Lower leg skin (tissue), 4 donors: Measurements from ENCODE around the gene UTP14C. TPM values are rescaled to one million over a fixed set of nuclear protein-coding genes. Genes with fewer than 3 reads are reported as not detected.

Source experiments
- DNase-seq, 2 donors: peaks; one replicate each; pipeline ENCODE4 v3.0.0-alpha.2; 2019; ENCODE audit warnings: low spot score in 2 of 2
- H3K4me3 ChIP-seq: fragments of 200-600 bp; sonication (generic); 2 replicates; pipeline ENCODE4 v1.5.1; 2017; ENCODE audit warnings: mild to moderate bottlenecking, low read depth; ENCODE audit not compliant: poor library complexity, severe bottlenecking
- CTCF ChIP-seq, 3 donors: fragments of 450-650 bp; IDR thresholded peaks; one replicate each; pipeline ENCODE4 v1.5.1; 2016; ENCODE audit warnings: antibody characterized with exemption in 3 of 3, mild to moderate bottlenecking in 3 of 3, moderate library complexity in 2 of 3
- POLR2A ChIP-seq, 2 donors: fragments of 450-650 bp; IDR thresholded peaks; one replicate each; pipeline ENCODE4 v1.6.1; 2016 to 2017; ENCODE audit warnings: antibody characterized with exemption in 2 of 2, mild to moderate bottlenecking in 1 of 2, moderate library complexity in 1 of 2
- WGBS, 2 donors: methylation state at CpG; one replicate each; pipeline ENCODE4 v1.1.5; 2018; 5-methylcytosine and 5-hydroxymethylcytosine counted together
- intact Hi-C: fragments of 100-400 bp; cut with DNase I; formaldehyde crosslinking; loops from one replicate; pipeline ENCODE4 v1.15.0; 2023; ENCODE audit warnings: low total_unique reads
- total RNA-seq, 4 donors: library from RNA; depleted of rRNA; stranded (reverse); fragments of >200 nt; gene quantifications; one replicate each; pipeline ENCODE4 v1.1.0, GENCODE V29; 2016

UTP14C gene
- total RNA-seq, 4 donors from 2014 or later: 7.0 to 12.1 (median 9.3) TPM

- intact Hi-C loops: no loop called here
- TF ChIP-seq CTCF (IDR thresholded peaks at IDR 0.05): no peak
- no peak for TF ChIP-seq POLR2A (IDR thresholded peaks at IDR 0.05)
- WGBS, 2 donors: 0 to 1% methylated on average over 8 of the region's 8 CpGs
- no peak for DNase-seq
- peak overlapping the region; percentile 58 for H3K4me3 ChIP-seq
Measured at GRCh38 chr13:52012512-52012836, 12.0 kb upstream of the UTP14C start.

DNA sequence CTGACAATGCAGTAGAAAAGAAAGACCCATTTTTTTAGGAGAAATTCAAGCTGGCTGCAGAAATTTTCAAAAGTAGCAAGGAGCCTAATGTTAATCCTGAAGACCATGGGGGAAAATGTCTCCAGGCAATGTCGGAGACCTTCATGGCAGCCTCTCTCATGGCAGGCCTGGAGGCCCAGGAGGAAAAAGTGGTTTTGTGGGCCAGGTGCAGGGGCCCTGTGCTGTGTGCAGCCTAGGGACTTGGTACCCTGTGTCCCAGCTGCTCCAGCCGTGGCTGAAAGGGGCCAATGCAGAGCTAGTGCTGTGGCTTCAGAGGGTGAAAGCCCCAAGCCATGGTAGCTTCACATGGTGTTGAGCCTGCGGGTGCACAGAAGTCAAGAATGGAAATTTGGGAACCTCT lies 8.2 kb upstream of the UTP14C start:
- no peak for DNase-seq
- no peak for TF ChIP-seq CTCF (IDR thresholded peaks at IDR 0.05)
- TF ChIP-seq POLR2A (IDR thresholded peaks at IDR 0.05): no peak
- 89 to 98% methylated on average over 3 of the region's 3 CpGs for WGBS, 2 donors
- intact Hi-C loops: no loop called here
- H3K4me3 ChIP-seq: no peak overlapping the region

DNA sequence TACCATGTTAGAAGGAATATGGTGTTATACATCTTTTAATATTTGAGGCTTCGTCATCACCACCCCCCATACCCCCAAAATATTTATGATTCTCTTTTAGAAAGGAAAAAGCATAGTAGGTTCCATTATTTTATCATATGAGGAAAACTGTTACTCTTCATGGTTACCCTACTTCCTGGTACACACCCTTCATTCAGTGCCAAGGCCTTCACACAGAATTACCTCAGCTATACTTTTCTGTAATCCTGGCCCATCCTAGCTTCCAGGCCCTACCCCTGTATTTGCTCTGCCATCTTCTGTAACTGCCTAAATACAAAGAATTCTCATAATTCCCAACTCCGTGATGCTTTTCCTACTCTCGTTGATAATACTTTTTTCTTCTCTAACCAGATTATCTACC lies 4.3 kb upstream of the UTP14C start:
- intact Hi-C loops: no loop called here
- DNase-seq: no peak
- WGBS, 2 donors: 95 to 96% methylated on average over 3 of the region's 3 CpGs
- TF ChIP-seq CTCF (IDR thresholded peaks at IDR 0.05) (no peak), POLR2A (IDR thresholded peaks at IDR 0.05) (no peak)
- no peak overlapping the region for H3K4me3 ChIP-seq

GRCh38 chr13:52022356-52022755 lies 2.1 kb upstream of the UTP14C start:
- no peak overlapping the region for H3K4me3 ChIP-seq
- no peak for DNase-seq
- intact Hi-C loops: no loop called here
- 96 to 100% methylated on average over 2 of the region's 2 CpGs for WGBS, 2 donors
- no peak for TF ChIP-seq POLR2A (IDR thresholded peaks at IDR 0.05)
- no peak for TF ChIP-seq CTCF (IDR thresholded peaks at IDR 0.05)

DNA sequence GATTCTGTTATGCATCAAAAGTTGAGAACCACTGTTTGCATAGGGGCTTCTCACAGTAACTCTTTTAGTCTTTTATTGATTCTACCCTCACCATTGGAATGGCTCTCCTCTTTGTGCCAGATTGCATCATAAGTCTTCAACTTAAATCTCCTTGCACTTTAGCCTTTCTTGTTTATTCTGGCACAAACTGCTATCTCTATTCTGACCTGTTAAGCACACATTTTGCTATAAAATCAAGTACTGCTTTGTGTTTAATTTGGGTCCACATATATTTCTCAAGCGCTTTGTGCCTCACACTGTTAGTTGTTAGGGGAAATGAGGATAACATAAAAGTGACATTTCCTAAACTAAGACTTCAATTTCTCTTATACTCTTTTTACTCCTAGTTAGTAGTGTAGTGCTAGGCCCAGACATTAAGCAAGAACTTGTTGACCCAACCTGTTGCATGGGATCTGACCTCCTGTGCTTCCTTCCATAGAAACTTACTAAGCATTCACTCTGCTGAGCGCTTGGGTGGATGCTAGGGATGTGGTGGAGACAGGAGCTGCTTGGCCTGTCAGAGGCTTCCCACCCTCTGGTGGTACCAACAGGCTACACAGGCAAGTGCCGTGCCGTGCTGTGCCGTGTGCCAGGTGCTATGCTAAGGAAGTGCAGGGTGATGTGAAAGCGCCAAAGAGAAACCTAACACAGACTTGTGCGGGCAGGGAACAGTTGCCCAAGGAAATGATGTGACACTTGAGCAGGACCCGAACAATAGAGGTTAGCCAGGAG lies 1.2 kb downstream of the UTP14C start:
- intact Hi-C loops: no loop called here
- TF ChIP-seq CTCF (IDR thresholded peaks at IDR 0.05) (no peak), POLR2A (IDR thresholded peaks at IDR 0.05) (no peak)
- no peak for DNase-seq
- no peak overlapping the region for H3K4me3 ChIP-seq
- 99% methylated on average over 8 of the region's 8 CpGs for WGBS, 2 donors

DNA sequence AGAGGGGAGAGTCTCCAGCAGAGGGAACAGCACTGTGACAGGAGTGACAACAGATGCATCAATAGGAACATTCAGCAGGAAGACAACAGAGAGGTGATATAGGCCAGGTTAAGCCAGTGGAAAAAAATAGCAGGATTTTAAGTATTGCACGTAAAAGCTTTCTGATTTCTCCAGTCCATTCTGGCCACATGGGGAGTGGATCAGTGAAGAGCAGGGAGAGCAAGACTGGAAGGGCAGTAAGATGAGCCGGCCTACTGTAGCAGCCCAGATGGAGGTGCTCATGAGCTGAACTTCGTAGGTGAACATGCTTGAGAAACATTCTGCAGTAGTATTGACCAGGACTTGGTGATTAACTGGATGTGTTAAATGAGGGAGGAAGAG lies 1.7 kb downstream of the UTP14C start:
- no peak for TF ChIP-seq CTCF (IDR thresholded peaks at IDR 0.05)
- no peak for TF ChIP-seq POLR2A (IDR thresholded peaks at IDR 0.05)
- DNase-seq: no peak
- WGBS, 2 donors: 92 to 94% methylated on average over 3 of the region's 3 CpGs
- H3K4me3 ChIP-seq: no peak overlapping the region
- intact Hi-C loops: no loop called here
